Activated T-cell treated with anti-CD3 and anti-CD28 coated beads, Interleukin-2, amount 50 U/mL, for 72 hours (primary cell): ENCODE results near the gene EGLN2. TPM values are rescaled to one million over a fixed set of nuclear protein-coding genes. Genes with fewer than 3 reads are reported as not detected.
"Not testable (repeated sequence)": the region's sequence is repeated elsewhere in the genome, so short reads cannot be mapped to it uniquely, and the experiment has no call there.

ENCODE experiments used
- ATAC-seq, 2 donors: fragments of 150-1000 bp; cut with Tn5 transposase; replicated peaks in 1 of 2; 2 replicates each; pipeline ENCODE4 v1.10.0; 2021; ENCODE audit warnings: moderate library complexity in 2 of 2, mild to moderate bottlenecking in 1 of 2
- DNase-seq, 2 donors: peaks; one replicate each; pipeline ENCODE4 v3.0.0; 2021 to 2022; ENCODE audit warnings: mixed read lengths in 1 of 2
- H3K27ac Mint-ChIP-seq: one replicate; pipeline ENCODE4 v1.8.0; 2022; ENCODE audit warnings: mild to moderate bottlenecking, moderate library complexity, mixed read lengths
- H3K27me3 Mint-ChIP-seq: one replicate; pipeline ENCODE4 v1.8.0; 2022; ENCODE audit warnings: low read depth, mixed read lengths
- H3K36me3 Mint-ChIP-seq, 2 donors: one replicate each; pipeline ENCODE4 v1.8.0; 2022; ENCODE audit warnings: mixed read lengths in 2 of 2, mild to moderate bottlenecking in 1 of 2; ENCODE audit not compliant: insufficient read depth in 2 of 2
- H3K4me1 Mint-ChIP-seq: one replicate; pipeline ENCODE4 v1.8.0; 2022; ENCODE audit warnings: low read depth, mixed read lengths
- H3K4me3 Mint-ChIP-seq, 2 donors: one replicate each; pipeline ENCODE4 v1.8.0; 2022; ENCODE audit warnings: mild to moderate bottlenecking in 2 of 2, mixed read lengths in 2 of 2, moderate library complexity in 2 of 2
- H3K9me3 Mint-ChIP-seq, 2 donors: one replicate each; pipeline ENCODE4 v1.8.0; 2022; ENCODE audit warnings: mixed read lengths in 2 of 2
- total RNA-seq, 2 donors: library from RNA; stranded (reverse); gene quantifications; one replicate each; pipeline ENCODE4 v1.2.3, GENCODE V29; 2022

EGLN2 gene
- total RNA-seq, 2 donors from 2014 or later, result 90.5 to 91.8 TPM

DNA sequence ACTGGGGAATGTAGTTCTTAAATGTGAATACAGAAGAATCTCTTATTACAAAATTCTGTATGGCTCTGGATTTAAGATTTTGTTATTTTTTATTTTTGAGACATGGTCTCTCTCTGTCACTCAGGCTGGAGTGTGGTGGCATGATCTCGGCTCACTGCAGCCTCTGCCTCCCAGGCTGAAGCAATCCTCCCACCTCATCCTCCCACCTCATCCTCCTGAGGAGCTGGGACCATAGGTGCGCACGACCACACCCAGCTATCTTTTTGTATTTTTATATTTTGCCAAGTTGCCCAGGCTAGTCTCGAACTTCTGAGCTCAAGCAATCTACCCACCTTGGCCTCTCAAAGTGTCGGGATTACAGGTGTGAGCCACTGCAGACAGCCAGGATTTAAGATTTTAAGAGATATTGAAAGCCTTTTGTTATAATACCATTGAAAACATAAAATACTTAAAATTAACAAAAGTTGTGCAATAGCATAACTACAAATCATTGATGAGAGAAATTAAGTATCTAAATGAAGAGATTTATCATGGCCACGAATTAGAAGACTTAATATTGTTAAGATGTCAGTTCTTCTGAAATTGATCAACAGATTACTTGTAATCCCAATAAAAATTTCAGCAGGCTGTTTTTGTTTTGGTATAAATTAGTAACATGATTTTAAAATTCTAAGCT is 37.9 kb downstream of the EGLN2 start:
- Mint-ChIP-seq H3K4me3 (no peak overlapping the region), H3K27ac (no peak overlapping the region), H3K27me3 (no peaks in the 10 kb centered on the region), H3K9me3 (no peaks in the 10 kb centered on the region), H3K4me1 (peaks cover 21% of the 10 kb centered on the region), H3K36me3 (no peaks in the 10 kb centered on the region)
- no peak for DNase-seq
- no peak for ATAC-seq

- H3K4me3 Mint-ChIP-seq, H3K36me3 Mint-ChIP-seq, H3K27ac Mint-ChIP-seq, H3K9me3 Mint-ChIP-seq, DNase-seq, ATAC-seq, H3K4me1 Mint-ChIP-seq, H3K27me3 Mint-ChIP-seq: not testable (repeated sequence)
These were observed 39.5 kb downstream of the EGLN2 start for GRCh38 chr19:40838477-40838876.

DNA sequence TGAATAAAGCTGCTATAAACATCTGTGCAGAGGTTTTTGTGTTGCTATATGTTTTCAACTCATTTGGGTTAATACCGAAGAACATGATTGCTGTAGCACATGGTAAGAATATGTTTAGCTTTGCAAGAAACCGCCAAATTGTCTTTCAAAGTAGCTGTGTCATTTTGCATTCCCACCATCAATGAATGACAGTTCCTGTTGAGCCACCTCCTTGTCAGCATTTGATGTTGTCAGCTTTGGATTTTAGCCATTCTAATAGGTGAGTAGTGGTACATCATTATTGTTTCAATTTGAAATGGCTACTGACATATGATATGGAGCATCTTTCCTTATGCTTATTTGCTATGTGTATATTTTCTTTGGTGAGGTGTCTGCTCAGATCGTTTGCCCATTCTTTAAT is 43.0 kb downstream of the EGLN2 start:
- not testable (repeated sequence) for DNase-seq, H3K9me3 Mint-ChIP-seq, ATAC-seq, H3K36me3 Mint-ChIP-seq, H3K4me3 Mint-ChIP-seq, H3K27me3 Mint-ChIP-seq, H3K27ac Mint-ChIP-seq
- peaks cover 21% of the 10 kb centered on the region for H3K4me1 Mint-ChIP-seq

DNA sequence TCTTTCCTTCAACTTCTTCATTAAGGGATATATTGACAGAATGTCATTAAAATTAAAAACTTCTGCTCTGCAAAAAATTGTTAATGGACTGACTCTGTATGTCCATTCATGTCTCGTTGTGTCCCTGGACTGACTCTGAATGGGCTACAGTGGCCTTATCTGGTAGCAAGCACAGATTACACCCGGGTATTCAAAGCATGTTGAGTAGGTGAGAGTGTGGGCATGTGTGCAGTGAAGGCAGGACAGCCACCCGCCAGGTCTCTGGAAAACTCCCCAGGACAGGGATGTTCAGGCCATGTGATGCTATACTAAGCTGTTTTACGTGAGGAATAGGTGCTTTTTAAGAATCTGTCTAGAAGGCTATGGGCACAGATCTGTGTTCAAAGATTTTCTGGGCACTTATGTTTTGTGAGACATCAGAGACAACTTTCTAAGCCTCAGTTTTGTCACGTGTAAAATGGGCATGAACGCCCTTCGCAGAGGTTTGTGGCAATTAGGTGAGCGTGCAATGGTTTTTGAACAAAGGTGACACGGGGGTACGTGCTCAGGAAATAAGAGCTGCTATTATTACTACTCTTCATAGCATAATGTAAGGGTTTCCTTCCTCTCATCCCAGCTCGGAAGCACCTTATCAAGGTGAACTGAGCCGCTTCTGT is 44.1 kb downstream of the EGLN2 start:
- Mint-ChIP-seq H3K4me1 (peaks cover 22% of the 10 kb centered on the region), H3K27me3 (peaks cover 15% of the 10 kb centered on the region), H3K4me3 (peak overlapping the region; percentile 58 to 71)
- not testable (repeated sequence) for H3K27ac Mint-ChIP-seq, ATAC-seq, DNase-seq, H3K36me3 Mint-ChIP-seq, H3K9me3 Mint-ChIP-seq

DNA sequence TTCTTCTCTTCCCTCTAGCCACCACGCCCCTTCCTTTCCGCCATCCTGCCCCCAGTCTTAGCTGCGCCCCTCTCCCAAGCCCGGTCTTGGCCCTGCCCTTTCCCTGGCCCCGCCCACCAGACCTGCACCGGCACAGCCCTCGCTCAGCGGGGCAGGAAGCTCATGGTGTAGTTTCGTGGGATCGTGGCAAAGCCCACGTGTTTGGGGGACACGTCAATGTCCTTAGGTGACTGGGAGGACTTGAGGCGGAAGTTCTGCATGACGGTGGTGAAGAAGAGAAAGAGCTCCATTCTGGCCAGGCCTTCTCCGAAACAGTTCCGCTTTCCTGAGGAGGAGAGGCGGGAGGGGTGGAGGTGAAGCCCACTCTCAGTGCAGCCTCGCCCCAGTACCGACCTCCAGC is 44.7 kb downstream of the EGLN2 start:
- Mint-ChIP-seq H3K4me3 (peak overlapping the region; percentile 58 to 71), H3K4me1 (peaks cover 26% of the 10 kb centered on the region), H3K27me3 (peaks cover 20% of the 10 kb centered on the region)
- peak; percentile 69 to 73 for DNase-seq
- H3K27ac Mint-ChIP-seq, H3K36me3 Mint-ChIP-seq, H3K9me3 Mint-ChIP-seq: not testable (repeated sequence)
- peak; percentile 92 to 97 for ATAC-seq

DNA sequence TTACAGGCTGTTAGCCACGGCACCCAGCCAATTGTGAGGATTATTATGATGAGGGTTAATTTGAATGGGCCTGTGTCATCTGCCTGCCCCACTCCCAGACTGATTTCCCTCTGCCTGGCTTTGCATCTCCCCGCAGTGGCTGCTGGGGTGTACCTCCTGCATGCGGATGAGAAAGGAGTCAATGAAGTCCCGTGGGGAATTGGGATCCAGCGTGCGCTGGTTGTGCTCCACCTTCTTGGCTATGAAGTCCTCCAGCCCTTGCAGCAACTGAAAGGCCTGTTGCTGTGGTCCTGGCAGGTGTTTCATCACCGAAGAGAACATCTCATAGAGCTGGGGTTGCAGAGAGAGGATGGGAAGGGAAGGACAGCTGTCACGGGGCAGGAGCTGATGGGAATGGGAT is 47.7 kb downstream of the EGLN2 start:
- not testable (repeated sequence) for DNase-seq, H3K9me3 Mint-ChIP-seq, H3K4me3 Mint-ChIP-seq, ATAC-seq, H3K36me3 Mint-ChIP-seq, H3K27ac Mint-ChIP-seq
- H3K27me3 Mint-ChIP-seq, result peaks cover 44% of the 10 kb centered on the region
- H3K4me1 Mint-ChIP-seq, result peaks cover 32% of the 10 kb centered on the region

- Mint-ChIP-seq H3K27ac (peak within 1 kb of the TSS; percentile 10), H3K27me3 (peaks cover 44% of the 10 kb centered on the region), H3K4me1 (peaks cover 14% of the 10 kb centered on the region), H3K4me3 (peak within 1 kb of the TSS; percentile 40 to 69)
- not testable (repeated sequence) for ATAC-seq, H3K9me3 Mint-ChIP-seq, H3K36me3 Mint-ChIP-seq, DNase-seq
These were observed 51.3 kb downstream of the EGLN2 start, which contains the start of gene CYP2A6 for GRCh38 chr19:40850277-40850676. Gene CYP2A6 (minus strand): TSS chr19:40850447. CDS start chr19:40850426, 21 bp downstream.

DNA sequence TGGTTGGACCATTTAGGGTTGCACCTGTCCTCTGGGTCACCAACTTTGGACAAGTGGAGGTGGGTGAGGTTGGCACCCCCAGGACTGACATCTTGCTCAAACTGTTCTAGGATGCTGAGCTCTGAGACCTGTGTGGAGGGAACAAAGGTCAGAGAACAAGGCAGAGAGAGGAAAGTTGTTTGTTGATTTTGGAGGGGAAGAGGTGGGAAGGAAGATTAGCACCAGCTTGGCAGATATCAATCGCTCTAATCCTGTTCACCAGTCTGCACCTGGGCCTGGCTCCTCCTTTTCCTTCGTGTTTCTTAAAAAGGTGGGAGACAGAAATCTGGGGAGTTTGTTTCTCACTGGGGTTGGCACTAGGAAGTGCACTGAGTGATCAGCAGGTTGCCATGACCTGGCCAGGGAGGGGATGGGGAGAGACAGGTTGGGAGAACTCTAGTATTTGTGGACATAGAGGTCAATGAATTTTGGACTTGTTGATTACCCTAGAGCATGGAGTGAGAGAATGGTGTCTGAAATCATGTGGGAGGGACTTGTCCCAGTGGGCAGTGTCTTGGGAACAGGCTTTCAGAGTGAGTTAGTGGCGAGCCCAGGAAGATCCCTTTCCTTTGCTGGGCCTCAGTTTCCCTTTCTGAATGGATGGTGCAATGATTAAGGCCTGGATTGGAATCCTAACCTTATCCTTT is 53.6 kb downstream of the EGLN2 start:
- Mint-ChIP-seq H3K27me3 (peaks cover 34% of the 10 kb centered on the region), H3K4me1 (peaks cover 12% of the 10 kb centered on the region)
- H3K4me3 Mint-ChIP-seq, ATAC-seq, H3K27ac Mint-ChIP-seq, DNase-seq, H3K36me3 Mint-ChIP-seq, H3K9me3 Mint-ChIP-seq: not testable (repeated sequence)

Other genes starting within 250 kb of the EGLN2 start
- gene SHKBP1, start 222.3 kb upstream of the EGLN2 start, total RNA-seq, result 100 to 1,000 TPM; 145 to 152 TPM
- gene LTBP4, start 197.8 kb upstream of the EGLN2 start, total RNA-seq, result 100 to 1,000 TPM; 164 to 195 TPM
- gene NUMBL, start 108.5 kb upstream of the EGLN2 start, total RNA-seq, result 10 to 100 TPM; 16.1 to 18.6 TPM
- 10 to 100 TPM; 45.4 to 58.6 TPM for gene COQ8B, start 82.3 kb upstream of the EGLN2 start, total RNA-seq
- gene ITPKC, start 82.1 kb upstream of the EGLN2 start, total RNA-seq, result 10 to 100 TPM; 14.4 to 15.1 TPM
- 10 to 100 TPM; 32.8 to 45.1 TPM for gene ACTMAP, start 48.7 kb upstream of the EGLN2 start, total RNA-seq
- 100 to 1,000 TPM; 201 to 290 TPM for gene SNRPA, start 48.0 kb upstream of the EGLN2 start, total RNA-seq
- 1 to 10 TPM in 1 of 2 donors, under 1 TPM in 1; 0.97 to 1.1 TPM for gene MIA, start 23.7 kb upstream of the EGLN2 start, total RNA-seq
- gene RAB4B, start 20.9 kb upstream of the EGLN2 start, total RNA-seq, result 10 to 100 TPM; 44.4 to 45.7 TPM
- not detected for gene CYP2A6, start 51.3 kb downstream of the EGLN2 start, total RNA-seq
- gene CYP2A7, start 83.0 kb downstream of the EGLN2 start, total RNA-seq, result not detected
- gene CYP2B6, start 192.1 kb downstream of the EGLN2 start, total RNA-seq, result not detected